ENCODE results near the gene OGFOD3. TPM values are rescaled to one million over a fixed set of nuclear protein-coding genes. Genes with fewer than 3 reads are reported as not detected.

The OGFOD3 gene
- total and polyA plus RNA-seq, 2 donors (not counting 1 experiment from before 2014, with no cell fraction given) = 22.6 to 30.5 TPM

DNA sequence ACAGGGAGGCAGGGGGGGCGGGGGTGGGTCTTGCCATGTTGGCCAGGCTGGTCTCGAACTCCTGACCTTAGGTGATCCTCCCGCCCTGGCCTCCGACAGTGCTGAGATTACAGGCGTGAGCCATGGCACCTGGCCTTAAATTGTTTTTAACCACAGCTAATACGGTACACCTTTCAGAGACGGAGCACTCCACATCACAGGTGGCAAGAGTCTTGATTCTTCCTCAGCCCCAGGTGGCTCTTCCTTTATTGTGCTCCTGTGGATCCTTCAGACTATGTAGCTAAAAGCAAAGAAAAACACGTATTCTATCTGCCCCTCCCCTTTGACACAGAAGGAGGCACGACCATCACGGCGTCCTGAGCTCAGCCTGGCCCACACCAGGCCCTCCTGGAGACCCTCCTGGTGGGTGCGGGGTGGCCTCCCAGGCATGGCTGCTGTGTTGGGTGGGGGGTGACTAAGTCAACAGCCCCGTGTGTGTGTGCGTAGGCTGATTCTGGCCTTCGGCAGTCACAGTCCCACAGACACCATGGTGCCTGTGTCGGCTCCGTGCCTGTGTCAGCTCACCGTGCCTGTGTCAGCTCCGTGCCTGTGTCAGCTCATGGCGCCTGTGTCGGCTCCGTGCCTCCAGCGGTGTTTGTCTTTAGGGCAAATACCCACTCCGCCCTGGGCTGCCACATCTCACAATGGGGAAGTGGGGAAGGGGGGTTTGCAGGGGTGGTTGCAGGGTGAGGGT is 74.0 kb downstream of the OGFOD3 start:
- no peak overlapping the region for H3K4me3 Mint-ChIP-seq
- Histone ChIP-seq H4K20me1 (ENCODE audit: control insufficient read depth, insufficient read depth, low read length, poor library complexity, severe bottlenecking) (no peaks in the 10 kb centered on the region), H3K9me3 (ENCODE audit: control extremely low read depth in 1 of 3, control insufficient read depth in 2 of 3, insufficient read depth in 1 of 3, low read length in 2 of 3) (peaks cover 0 to 5% (median 0%) of the 10 kb centered on the region in 3 donors), H3K36me3 (replicated peaks in 1 of 2; ENCODE audit: control extremely low read depth in 1 of 2, control insufficient read depth in 1 of 2, extremely low read depth in 1 of 2, insufficient read depth in 2 of 2, low read length in 1 of 2) (no peaks in the 10 kb centered on the region), H3K4me1 (ENCODE audit: control insufficient read depth in 2 of 2, insufficient read depth in 2 of 2, low read length in 2 of 2) (peaks cover 4% of the 10 kb centered on the region in 2 donors), H2AFZ (ENCODE audit: insufficient read depth, low read depth, low read length, poor library complexity, severe bottlenecking) (no peak overlapping the region), H3K9ac (ENCODE audit: low read length) (no peak overlapping the region), H3K4me3 (ENCODE audit: control extremely low read depth in 1 of 5, extremely low read depth in 1 of 5, insufficient read depth in 1 of 5, low read depth in 2 of 5, low read length in 4 of 5) (no peak overlapping the region), H3K27ac (ENCODE audit: low read length in 2 of 2) (no peak overlapping the region), H3K4me2 (replicated peaks; ENCODE audit: low read depth, low read length, poor library complexity, severe bottlenecking) (no peak overlapping the region), H3K27me3 (replicated peaks in 1 of 4; ENCODE audit: control extremely low read depth in 1 of 4, control insufficient read depth in 3 of 4, insufficient read depth in 4 of 4, low read length in 3 of 4) (peaks cover 0 to 14% (median 0%) of the 10 kb centered on the region in 4 experiments), H3K79me2 (ENCODE audit: control insufficient read depth, insufficient read depth, low read length) (no peaks in the 10 kb centered on the region)
- H3K9me3 Mint-ChIP-seq (ENCODE audit: insufficient read depth) = no peaks in the 10 kb centered on the region
- no peak for TF ChIP-seq EZH2 (IDR thresholded peaks at IDR 0.05; ENCODE audit: borderline replicate concordance, insufficient read depth, low read depth, low read length, poor library complexity, severe bottlenecking)
- TF ChIP-seq, protein P1, sequence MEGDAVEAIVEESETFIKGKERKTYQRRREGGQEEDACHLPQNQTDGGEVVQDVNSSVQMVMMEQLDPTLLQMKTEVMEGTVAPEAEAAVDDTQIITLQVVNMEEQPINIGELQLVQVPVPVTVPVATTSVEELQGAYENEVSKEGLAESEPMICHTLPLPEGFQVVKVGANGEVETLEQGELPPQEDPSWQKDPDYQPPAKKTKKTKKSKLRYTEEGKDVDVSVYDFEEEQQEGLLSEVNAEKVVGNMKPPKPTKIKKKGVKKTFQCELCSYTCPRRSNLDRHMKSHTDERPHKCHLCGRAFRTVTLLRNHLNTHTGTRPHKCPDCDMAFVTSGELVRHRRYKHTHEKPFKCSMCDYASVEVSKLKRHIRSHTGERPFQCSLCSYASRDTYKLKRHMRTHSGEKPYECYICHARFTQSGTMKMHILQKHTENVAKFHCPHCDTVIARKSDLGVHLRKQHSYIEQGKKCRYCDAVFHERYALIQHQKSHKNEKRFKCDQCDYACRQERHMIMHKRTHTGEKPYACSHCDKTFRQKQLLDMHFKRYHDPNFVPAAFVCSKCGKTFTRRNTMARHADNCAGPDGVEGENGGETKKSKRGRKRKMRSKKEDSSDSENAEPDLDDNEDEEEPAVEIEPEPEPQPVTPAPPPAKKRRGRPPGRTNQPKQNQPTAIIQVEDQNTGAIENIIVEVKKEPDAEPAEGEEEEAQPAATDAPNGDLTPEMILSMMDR (IDR thresholded peaks at IDR 0.05) = no peak
- 76% methylated on average over 20 of the region's 24 CpGs for WGBS (ENCODE audit: insufficient coverage)
- no peak overlapping the region for H3K27ac Mint-ChIP-seq
- intact Hi-C loops (cut with micrococcal nuclease) = no loop called here
- H3K27me3 Mint-ChIP-seq = peaks cover 11% of the 10 kb centered on the region
- H3K4me1 Mint-ChIP-seq = peaks cover 6% of the 10 kb centered on the region
- no peak for ATAC-seq (ENCODE audit: low read depth)
- CTCF ChIA-PET = interaction anchor here (0.7 to 1.7 kb wide), 4 partner anchors 9 to 209 kb away, joined by 3 to 6 read pairs (median 3); no protein-coding TSS in a partner anchor
- no peak for DNase-seq
- POLR2A ChIA-PET = no interaction called here

DNA sequence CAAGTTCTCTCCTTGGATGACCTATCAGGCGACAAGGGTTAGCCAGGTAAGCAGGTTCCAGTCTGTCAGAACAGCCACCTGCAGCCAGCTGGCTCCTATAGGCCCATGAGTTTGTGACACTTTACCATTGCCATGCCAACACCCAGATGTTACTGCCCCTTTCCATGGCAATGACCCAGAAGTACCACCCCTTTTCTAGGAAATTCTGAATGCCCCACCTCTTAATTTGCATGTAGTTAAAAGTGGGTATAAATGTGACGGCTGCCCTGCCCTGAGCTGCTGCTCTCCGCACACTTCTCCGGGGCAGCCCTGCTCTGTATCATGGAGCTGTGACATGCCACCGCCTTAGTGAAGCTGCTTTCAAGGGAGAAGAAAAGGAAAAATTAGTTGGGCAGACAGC is 74.8 kb downstream of the OGFOD3 start:
- H3K9ac ChIP-seq (ENCODE audit: low read length) = no peak overlapping the region
- Mint-ChIP-seq H3K9me3 (ENCODE audit: insufficient read depth) (no peaks in the 10 kb centered on the region), H3K4me1 (peaks cover 6% of the 10 kb centered on the region), H3K27me3 (peaks cover 13% of the 10 kb centered on the region), H3K4me3 (no peak overlapping the region), H3K27ac (no peak overlapping the region)
- DNase-seq (no peak), ATAC-seq (ENCODE audit: low read depth) (no peak)
- ChIA-PET CTCF (interaction anchor here (0.7 to 1.7 kb wide), 3 partner anchors 9 to 210 kb away, joined by 3 to 6 read pairs (median 3); no protein-coding TSS in a partner anchor), POLR2A (no interaction called here)
- no peaks in the 10 kb centered on the region for H3K36me3 ChIP-seq (replicated peaks in 1 of 2; ENCODE audit: control extremely low read depth in 1 of 2, control insufficient read depth in 1 of 2, extremely low read depth in 1 of 2, insufficient read depth in 2 of 2, low read length in 1 of 2)
- H3K27me3 ChIP-seq (replicated peaks in 1 of 4; ENCODE audit: control extremely low read depth in 1 of 4, control insufficient read depth in 3 of 4, insufficient read depth in 4 of 4, low read length in 3 of 4) = peaks cover 0 to 12% (median 0%) of the 10 kb centered on the region in 4 experiments
- WGBS (ENCODE audit: insufficient coverage) = 82% methylated on average over 4 of the region's 5 CpGs
- no peak overlapping the region for H3K4me2 ChIP-seq (replicated peaks; ENCODE audit: low read depth, low read length, poor library complexity, severe bottlenecking)
- no peak overlapping the region for H3K4me3 ChIP-seq (ENCODE audit: control extremely low read depth in 1 of 5, extremely low read depth in 1 of 5, insufficient read depth in 1 of 5, low read depth in 2 of 5, low read length in 4 of 5)
- H3K9me3 ChIP-seq (ENCODE audit: control extremely low read depth in 1 of 3, control insufficient read depth in 2 of 3, insufficient read depth in 1 of 3, low read length in 2 of 3) = peaks cover 0 to 5% (median 0%) of the 10 kb centered on the region in 3 donors
- no peaks in the 10 kb centered on the region for H3K79me2 ChIP-seq (ENCODE audit: control insufficient read depth, insufficient read depth, low read length)
- no peak overlapping the region for H2AFZ ChIP-seq (ENCODE audit: insufficient read depth, low read depth, low read length, poor library complexity, severe bottlenecking)
- no peak for TF ChIP-seq EZH2 (IDR thresholded peaks at IDR 0.05; ENCODE audit: borderline replicate concordance, insufficient read depth, low read depth, low read length, poor library complexity, severe bottlenecking)
- TF ChIP-seq, protein P1 (IDR thresholded peaks at IDR 0.05) = no peak
- H3K4me1 ChIP-seq (ENCODE audit: control insufficient read depth in 2 of 2, insufficient read depth in 2 of 2, low read length in 2 of 2) = peaks cover 4% of the 10 kb centered on the region in 2 donors
- no peak overlapping the region for H3K27ac ChIP-seq (ENCODE audit: low read length in 2 of 2)
- intact Hi-C loops (cut with micrococcal nuclease) = no loop called here
- H4K20me1 ChIP-seq (ENCODE audit: control insufficient read depth, insufficient read depth, low read length, poor library complexity, severe bottlenecking) = no peaks in the 10 kb centered on the region
